HepG2 (cell line): Measurements from ENCODE around the gene MMRN1. TPM values are rescaled to one million over a fixed set of nuclear protein-coding genes. Genes with fewer than 3 reads are reported as not detected.

ENCODE experiments used
- ATAC-seq: fragments of 200-7000 bp; cut with Tn5 transposase; 3 replicates; pipeline ENCODE4 v1.9.1; 2020; ENCODE audit warnings: mild to moderate bottlenecking, moderate library complexity
- BruUV-seq: library from RNA; stranded (reverse); fragments of 400-500 nt; replicated peaks from 2 replicates; lab custom pipeline; 2021; lab: Mats Ljungman, UMichigan
- CTCF ChIA-PET: fragments of 300-600 bp; formaldehyde crosslinking; extraction: SDS; loops from one replicate; lab custom pipeline; 2021; ENCODE audit warnings: low total read pairs, inconsistent platforms, low intra/inter-chr PET ratio; lab: Yijun Ruan, JAX
- POLR2A ChIA-PET: fragments of 350-600 bp; sonication (Branson Sonifier 250); formaldehyde crosslinking; loops from one replicate; lab custom pipeline; 2020; ENCODE audit warnings: antibody characterized with exemption, inconsistent platforms; lab: Yijun Ruan, JAX
- DNase-seq: peaks from one replicate; pipeline ENCODE4 v3.0.0-alpha.2; 2015; ENCODE audit warnings: low spot score
- FAIRE-seq: peaks from 3 replicates; lab custom pipeline; 2011; peaks lifted over from hg19 to GRCh38; lab: Jason Lieb, UNC
- H2AFZ ChIP-seq: one replicate; pipeline ENCODE4 v1.6.1; 2011; ENCODE audit warnings: low read length, inconsistent platforms
- H3K27ac ChIP-seq: fragments of 300-600 bp; 3 replicates; pipeline ENCODE4 v1.8.0; 2011; ENCODE audit warnings: mixed run types, mild to moderate bottlenecking, mixed read lengths, low read length, inconsistent platforms; ENCODE audit not compliant: insufficient read depth; ENCODE audit errors: extremely low read length
- H3K27me3 ChIP-seq, 2 experiments: fragments of 200-600 bp in 1 of 2; 2 replicates in 1 of 2; 3 replicates in 1 of 2; pipeline versions ENCODE4 v1.6.0 to v1.8.0; 2011; ENCODE audit warnings: low read length in 2 of 2, mild to moderate bottlenecking in 2 of 2, moderate library complexity in 2 of 2, inconsistent platforms in 1 of 2; ENCODE audit not compliant: insufficient read depth in 2 of 2, control insufficient read depth in 1 of 2
- H3K36me3 ChIP-seq, 2 experiments: fragments of 200-600 bp in 1 of 2; replicated peaks in 1 of 2; 2 replicates in 1 of 2; 3 replicates in 1 of 2; pipeline versions ENCODE4 v1.5.1 to v1.8.0; 2011; ENCODE audit warnings: low read length in 2 of 2, inconsistent platforms in 1 of 2; ENCODE audit not compliant: insufficient read depth in 2 of 2, control insufficient read depth in 1 of 2
- H3K4me1 ChIP-seq: 2 replicates; pipeline ENCODE4 v1.5.1; 2012; ENCODE audit warnings: low read length, inconsistent platforms; ENCODE audit not compliant: insufficient read depth
- H3K4me2 ChIP-seq: 2 replicates; pipeline ENCODE4 v1.6.0; 2011; ENCODE audit warnings: low read depth, low read length, inconsistent platforms
- H3K4me3 ChIP-seq, 3 experiments: fragments of 200-600 bp in 1 of 3; sonication (generic), shearing (Covaris generic) in 1 of 3; replicated peaks in 1 of 3; 2 replicates each; pipeline ENCODE4 v1.5.1; 2011 to 2016; ENCODE audit warnings: low read length in 3 of 3, inconsistent platforms in 2 of 3, low read depth in 2 of 3, mild to moderate bottlenecking in 2 of 3, control low read depth in 1 of 3, mixed read lengths in 1 of 3; ENCODE audit not compliant: insufficient read depth in 1 of 3
- H3K79me2 ChIP-seq: one replicate; pipeline ENCODE4 v1.6.1; 2011; ENCODE audit warnings: low read length, inconsistent platforms; ENCODE audit not compliant: insufficient read depth
- H3K9ac ChIP-seq: 2 replicates; pipeline ENCODE4 v1.6.0; 2011; ENCODE audit warnings: mild to moderate bottlenecking, low read depth, low read length, inconsistent platforms; ENCODE audit not compliant: insufficient read depth
- H3K9me3 ChIP-seq: 2 replicates; pipeline ENCODE4 v1.5.1; 2012; ENCODE audit warnings: mild to moderate bottlenecking, low read length
- H4K20me1 ChIP-seq: 2 replicates; pipeline ENCODE4 v1.6.0; 2011; ENCODE audit warnings: inconsistent platforms, mild to moderate bottlenecking, low read length, moderate library complexity; ENCODE audit not compliant: insufficient read depth
- MTF1 ChIP-seq: sonication (generic); formaldehyde crosslinking; IDR thresholded peaks from 2 replicates; pipeline ENCODE4 v1.5.0; 2020; ENCODE audit warnings: missing genetic modification reagents
- NR2F2 ChIP-seq: IDR thresholded peaks from 2 replicates; pipeline ENCODE4 v1.6.1; 2012; ENCODE audit warnings: low read depth, inconsistent platforms, borderline replicate concordance
- SNRNP70 ChIP-seq: fragments of 200-400 bp; formaldehyde crosslinking; IDR thresholded peaks from 2 replicates; pipeline ENCODE4 v1.6.1; 2017; ENCODE audit warnings: mild to moderate bottlenecking, low read depth, low read length, moderate library complexity
- TCF7 ChIP-seq: sonication (generic); IDR thresholded peaks from 2 replicates; pipeline ENCODE4 v1.6.1; 2016; ENCODE audit warnings: antibody characterized with exemption, low read depth
- ZNF597 ChIP-seq: sonication (generic); formaldehyde crosslinking; IDR thresholded peaks from 2 replicates; pipeline ENCODE4 v1.5.0; 2020; ENCODE audit warnings: missing genetic modification reagents
- WGBS: methylation state at CpG from one replicate; pipeline ENCODE4 v1.1.6; 2017; ENCODE audit warnings: low lambda C conversion rate; 5-methylcytosine and 5-hydroxymethylcytosine counted together
- in situ Hi-C: cut with HindIII; loops from 2 replicates; pipeline ENCODE4 v1.10.0; 2017; ENCODE audit warnings: low pct_unique_long_range_greater_than_20kb; ENCODE audit not compliant: extremely low pct_ligation_motif_present
- intact Hi-C: fragments of 100-400 bp; cut with micrococcal nuclease; formaldehyde crosslinking; loops from one replicate; pipeline ENCODE4 v1.10.0; 2022; ENCODE audit not compliant: unreplicated experiment
- polyA plus RNA-seq, 8 experiments: library from polyadenylated mRNA; depleted of rRNA in 3 of 8; stranded (reverse) in 7 of 8; unstranded in 1 of 8; fragments of >200 nt; fragmentation: Illumina TruSeq in 4 of 8; extraction: Trizol in 4 of 8; gene quantifications; 2 replicates each; pipeline versions ENCODE4 v1.2.1 to v1.2.3, GENCODE V29; 2011 to 2016; ENCODE audit warnings: low read depth in 4 of 8, missing spikeins in 1 of 8, mixed read lengths in 1 of 8; ENCODE audit not compliant: insufficient read depth in 1 of 8
- total RNA-seq, 5 experiments: library from RNA; depleted of rRNA; stranded (reverse); fragments of >200 nt; fragmentation: Illumina TruSeq; extraction: Trizol; gene quantifications; 2 replicates each; pipeline ENCODE4 v1.2.3, GENCODE V29; 2016; ENCODE audit warnings: low read depth in 1 of 5
- TF ChIP-seq, protein P1 (sequence below): IDR thresholded peaks from 2 replicates; pipeline ENCODE4 v1.6.1; 2016; ENCODE audit warnings: missing compliant biosample characterization, missing genetic modification reagents, borderline replicate concordance

The MMRN1 gene
- total and polyA plus RNA-seq, 2 of the 13 experiments (the other 11 are each of a cell fraction or from before 2014, with no cell fraction given): not detected

- H3K79me2 ChIP-seq: no peaks in the 10 kb centered on the region
- CTCF ChIA-PET: no interaction called here
- in situ Hi-C loops: no loop called here
- no peak overlapping the region for H3K4me3 ChIP-seq
- ATAC-seq (no peak), DNase-seq (no peak), FAIRE-seq (no peak)
- no peaks in the 10 kb centered on the region for H3K4me1 ChIP-seq
- no peak overlapping the region for H3K4me2 ChIP-seq
- POLR2A ChIA-PET: no interaction called here
- no peaks in the 10 kb centered on the region for H4K20me1 ChIP-seq
- no peaks in the 10 kb centered on the region for H3K27me3 ChIP-seq
- BruUV-seq: no TSS peak
- intact Hi-C loops: no loop called here
- H3K36me3 ChIP-seq: no peaks in the 10 kb centered on the region
- 0% methylated on average over 1 of the region's 1 CpG for WGBS
- H3K27ac ChIP-seq: no peak overlapping the region
- H3K9me3 ChIP-seq: peaks cover 5% of the 10 kb centered on the region; the same call in 1 of the 2 replicates
- no peak overlapping the region for H2AFZ ChIP-seq
- no peak for TF ChIP-seq SNRNP70
- TF ChIP-seq, protein P1, sequence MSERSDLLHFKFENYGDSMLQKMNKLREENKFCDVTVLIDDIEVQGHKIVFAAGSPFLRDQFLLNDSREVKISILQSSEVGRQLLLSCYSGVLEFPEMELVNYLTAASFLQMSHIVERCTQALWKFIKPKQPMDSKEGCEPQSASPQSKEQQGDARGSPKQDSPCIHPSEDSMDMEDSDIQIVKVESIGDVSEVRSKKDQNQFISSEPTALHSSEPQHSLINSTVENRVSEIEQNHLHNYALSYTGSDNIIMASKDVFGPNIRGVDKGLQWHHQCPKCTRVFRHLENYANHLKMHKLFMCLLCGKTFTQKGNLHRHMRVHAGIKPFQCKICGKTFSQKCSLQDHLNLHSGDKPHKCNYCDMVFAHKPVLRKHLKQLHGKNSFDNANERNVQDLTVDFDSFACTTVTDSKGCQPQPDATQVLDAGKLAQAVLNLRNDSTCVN (CRISPR knock-in tag): no peak
- no peak for TF ChIP-seq TCF7
- no peak for TF ChIP-seq MTF1 (CRISPR knock-in tag)
- TF ChIP-seq ZNF597 (CRISPR knock-in tag): no peak
- TF ChIP-seq NR2F2: no peak
- H3K9ac ChIP-seq: no peak overlapping the region
These were observed 46.9 kb upstream of the MMRN1 start for GRCh38 chr4:89847571-89848325.
